Stimulated activated CD8-positive, alpha-beta memory T cell treated with anti-CD3 and anti-CD28 coated beads, Interleukin-2, amount 100 ng/mL, for 48 hours (primary cell): ENCODE measurements around the gene MICAL2.
A peak's percentile ranks its signal among the peaks of the same experiment; 100 is the strongest.

ENCODE experiments used
- DNase-seq, 2 donors: peaks; one replicate each; pipeline ENCODE4 v3.0.0-alpha.2; 2020; ENCODE audit warnings: low read depth in 2 of 2

Gene MICAL2

DNA sequence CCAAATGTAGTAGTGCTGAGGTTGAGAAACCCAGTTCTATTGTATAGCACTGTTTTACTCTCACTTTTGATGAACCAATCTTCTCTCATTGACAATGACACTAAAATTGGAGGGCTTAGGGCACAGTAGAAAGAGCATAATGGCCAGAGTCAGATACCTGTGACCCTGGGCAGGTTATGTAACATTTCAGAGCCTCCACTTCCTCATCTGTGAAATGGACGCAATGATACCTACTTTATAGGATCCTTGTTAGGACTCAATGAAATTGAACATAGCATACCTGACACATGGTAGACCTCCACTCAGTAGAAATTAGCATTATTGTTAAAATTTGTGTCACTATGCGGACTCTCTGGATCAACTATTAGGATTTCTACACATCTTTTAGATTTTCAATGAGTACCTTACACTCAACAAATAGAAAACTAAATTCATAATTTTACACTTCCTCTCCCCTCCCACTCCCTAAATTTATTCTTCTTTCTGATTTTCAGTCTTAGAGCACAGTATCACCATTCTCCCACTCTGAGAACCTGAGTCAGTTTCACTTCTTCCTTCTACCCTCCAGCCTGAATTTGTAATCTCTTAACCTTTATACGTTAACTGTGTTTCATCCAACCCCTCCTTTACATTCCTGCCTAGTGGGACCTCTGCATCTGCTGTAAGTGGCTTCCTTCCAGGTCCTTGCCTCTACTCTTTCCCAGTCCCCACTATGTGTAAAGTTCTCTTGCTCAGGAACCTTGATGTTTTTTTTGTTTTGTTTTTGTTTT is 78.3 kb downstream of the MICAL2 start:
- no peak for DNase-seq

DNA sequence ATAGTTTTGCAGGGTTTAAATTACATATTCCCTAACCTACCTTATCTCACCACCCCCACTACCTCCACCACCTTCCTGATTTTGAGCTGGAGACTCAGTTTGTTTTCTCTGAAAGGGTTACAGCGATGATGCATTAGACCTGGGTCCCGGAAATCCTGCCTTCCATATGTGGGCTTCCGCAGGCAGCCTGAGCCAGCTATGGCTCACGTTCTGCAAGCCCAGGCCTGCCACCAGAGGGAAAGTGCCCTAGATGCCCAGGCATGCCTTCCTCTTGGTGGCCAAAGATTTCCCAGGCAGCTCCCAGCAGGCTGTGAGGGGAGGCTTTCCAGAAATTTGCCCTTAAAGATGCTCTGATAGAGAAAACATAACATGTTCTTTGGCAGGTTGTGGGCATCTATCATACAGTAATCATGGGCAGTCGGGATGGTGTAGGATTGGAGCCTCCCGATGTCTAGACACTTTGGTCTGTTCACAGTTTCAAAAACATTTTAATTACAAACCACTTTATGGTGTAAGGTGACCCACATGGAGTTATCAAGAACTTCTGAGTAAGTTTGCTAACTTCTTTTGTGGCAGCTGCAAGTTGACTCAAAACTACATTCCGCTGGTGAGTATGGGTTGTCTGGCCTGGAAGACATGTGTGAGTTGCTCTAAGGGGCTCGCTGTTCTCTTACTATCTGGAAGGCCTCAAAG is 79.3 kb downstream of the MICAL2 start:
- no peak for DNase-seq

DNA sequence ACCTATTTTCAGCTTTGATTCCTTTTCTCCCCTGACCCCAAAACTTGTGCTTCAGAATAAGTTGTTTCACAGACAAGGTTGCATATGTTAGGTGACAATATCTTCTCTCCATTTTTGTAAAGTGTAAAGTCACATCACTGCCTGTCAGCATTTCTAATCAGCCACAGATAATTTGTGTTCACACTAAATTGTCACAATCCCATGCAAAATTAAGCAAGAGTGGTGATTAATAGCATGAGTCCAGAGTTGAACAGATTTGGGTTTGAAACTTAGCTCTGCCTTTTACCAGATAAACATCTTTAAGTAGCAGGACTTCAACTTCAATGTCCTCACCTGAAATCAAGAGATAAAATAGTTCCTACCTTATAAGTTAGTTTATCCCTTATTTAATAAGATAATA is 80.1 kb downstream of the MICAL2 start:
- no peak for DNase-seq

- DNase-seq, result no peak
These were observed 82.6 kb downstream of the MICAL2 start for GRCh38 chr11:12192794-12193514.

- DNase-seq, result no peak
These were observed 83.3 kb downstream of the MICAL2 start for GRCh38 chr11:12193515-12194336.

DNA sequence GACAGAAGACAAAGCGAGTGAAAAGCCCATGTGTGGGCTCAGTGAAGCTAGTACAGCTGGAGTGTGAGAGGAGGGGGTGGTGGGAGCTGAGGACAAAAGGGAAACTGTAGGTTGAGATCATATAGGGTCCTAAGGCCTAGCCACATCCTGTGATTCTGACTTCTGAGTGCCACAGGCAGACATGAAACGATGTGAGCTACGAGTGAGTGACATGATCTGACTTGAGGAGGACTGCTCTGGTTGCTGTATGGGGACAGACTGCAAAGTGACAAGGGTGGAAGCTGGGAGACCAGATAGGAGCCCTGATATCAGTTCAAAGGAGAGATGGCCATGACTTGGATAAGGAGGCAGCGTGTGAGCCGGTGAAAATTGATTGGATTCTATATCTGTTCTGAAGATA is 85.4 kb downstream of the MICAL2 start:
- no peak for DNase-seq

DNA sequence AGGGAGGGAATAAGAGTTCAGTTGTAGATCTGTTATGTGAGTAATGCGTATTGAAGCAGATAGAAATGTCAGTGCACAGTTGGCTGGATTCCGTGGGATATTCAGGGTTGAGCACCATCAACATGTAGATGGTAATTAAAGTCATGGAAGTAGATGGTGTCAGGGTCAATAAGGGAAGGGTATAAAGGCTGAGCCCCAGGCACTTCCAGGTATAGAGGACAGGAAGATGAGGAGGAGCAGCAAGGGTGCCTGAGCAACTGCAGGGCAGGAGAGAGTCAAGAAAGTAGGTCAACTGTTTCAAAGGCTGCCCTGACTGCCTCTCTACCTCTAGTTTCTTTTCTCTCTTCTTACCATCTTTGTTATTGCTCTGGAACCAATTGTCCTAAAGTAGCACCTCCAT is 85.9 kb downstream of the MICAL2 start:
- no peak for DNase-seq

DNA sequence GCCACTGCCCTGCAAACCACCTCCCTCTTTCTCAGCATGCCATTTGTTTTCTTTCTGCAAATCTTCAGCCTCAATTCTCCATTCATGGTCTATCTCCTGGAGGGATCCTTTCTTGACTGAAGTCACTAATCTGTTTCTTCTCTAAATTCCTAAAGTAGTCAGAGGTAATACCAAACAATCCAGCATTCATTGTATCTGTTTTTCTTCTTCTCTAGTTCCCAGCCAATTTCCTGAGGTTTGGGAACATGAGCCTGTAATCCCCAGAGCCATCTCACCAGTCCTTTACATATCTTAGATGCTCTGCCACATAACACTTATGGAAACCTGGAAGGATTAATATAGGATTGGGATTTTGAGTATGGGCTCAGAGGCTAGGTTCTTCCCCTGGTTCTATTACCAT is 86.5 kb downstream of the MICAL2 start:
- DNase-seq, result no peak

DNA sequence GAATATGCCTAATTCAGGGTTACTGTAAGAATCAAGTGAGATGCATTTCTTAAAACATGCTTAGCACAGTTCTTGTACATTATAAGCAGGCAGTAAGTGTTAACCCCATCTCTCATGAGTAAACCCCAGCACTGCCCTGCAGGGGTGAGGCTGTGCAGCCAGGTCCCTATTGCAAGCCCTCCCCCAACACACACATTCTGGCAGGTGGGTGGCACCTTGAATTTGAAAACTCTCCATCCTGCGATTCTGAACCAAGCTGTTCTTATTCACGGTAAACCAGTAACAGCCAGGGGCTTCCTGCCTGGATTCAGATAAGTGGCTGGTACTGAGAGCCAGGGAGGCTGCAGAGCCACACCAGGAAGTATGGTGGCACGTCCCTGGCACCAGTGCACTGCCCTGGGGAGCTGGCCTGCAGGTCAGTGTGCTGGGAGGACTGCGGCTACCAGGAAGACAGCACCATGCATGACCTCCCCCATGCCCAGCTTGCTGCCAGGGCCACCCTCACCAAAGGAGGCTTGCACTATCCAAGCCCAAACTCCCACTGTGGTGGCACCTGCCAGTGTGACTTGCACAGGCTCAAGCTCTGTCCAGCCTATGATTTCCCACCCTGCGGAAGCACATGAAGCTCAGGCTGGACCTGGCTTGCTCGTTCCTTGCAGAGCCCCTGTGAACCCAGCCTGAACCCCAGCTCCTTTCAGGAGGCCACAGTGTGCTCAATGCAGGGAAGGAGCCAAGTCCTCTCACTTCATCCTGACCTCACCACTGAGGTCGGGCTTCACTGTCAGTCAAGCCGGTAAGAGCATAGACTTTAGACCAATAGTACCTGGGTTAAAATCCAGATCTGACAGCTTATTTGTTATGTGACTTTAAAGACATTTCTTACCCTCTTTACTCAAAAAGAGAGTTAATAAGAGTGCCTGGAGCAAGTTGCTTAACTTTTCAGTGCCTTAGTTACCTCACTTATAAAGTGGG is 88.1 kb downstream of the MICAL2 start:
- DNase-seq, result no peak

- DNase-seq, result no peak
These were observed 89.0 kb downstream of the MICAL2 start for GRCh38 chr11:12199231-12199948.

- no peak for DNase-seq
These were observed 90.0 kb downstream of the MICAL2 start for GRCh38 chr11:12200279-12200990.

GRCh38 chr11:12200991-12201985 is 90.9 kb downstream of the MICAL2 start:
- DNase-seq, result no peak

- DNase-seq, result no peak
These were observed 92.4 kb downstream of the MICAL2 start for GRCh38 chr11:12202661-12203310.

DNA sequence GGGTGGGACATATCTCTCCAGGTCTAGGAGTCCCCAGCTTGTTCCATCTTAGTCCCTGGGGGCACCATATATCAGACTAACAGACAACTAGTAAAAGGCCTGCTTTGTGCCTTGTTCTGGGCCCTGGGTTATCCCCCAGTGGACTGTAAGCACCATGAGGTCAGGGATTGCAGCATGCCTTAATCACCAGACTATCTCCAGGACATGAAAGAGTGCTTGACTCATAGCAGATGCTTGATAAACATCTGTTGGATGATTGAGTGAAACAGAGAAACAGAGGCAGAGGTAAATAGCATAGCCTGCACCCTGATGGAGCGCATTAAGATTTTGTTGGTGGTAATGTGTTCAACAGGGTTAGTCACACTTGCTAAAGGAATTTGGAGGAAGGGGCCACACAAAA is 94.1 kb downstream of the MICAL2 start:
- no peak for DNase-seq

DNA sequence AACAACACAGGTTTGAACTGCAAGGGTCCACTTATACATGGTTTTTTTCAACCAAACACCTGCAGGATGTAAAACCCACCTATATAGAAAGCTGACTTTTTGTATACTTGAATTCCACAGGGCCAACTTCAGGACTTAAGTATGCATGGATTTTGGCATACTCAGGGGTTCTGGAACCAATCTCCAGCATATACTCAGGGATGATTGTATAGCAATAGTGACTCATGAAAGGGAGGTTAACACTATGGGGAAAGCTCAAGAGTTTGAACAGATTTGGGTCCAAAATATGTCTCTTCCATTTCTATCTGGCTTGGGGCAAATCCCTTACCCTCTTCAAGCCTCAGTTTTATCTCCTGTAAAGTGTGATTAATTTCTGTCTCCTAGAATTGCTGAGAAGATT is 94.9 kb downstream of the MICAL2 start:
- no peak for DNase-seq

GRCh38 chr11:12206529-12206928 is 96.1 kb downstream of the MICAL2 start:
- no peak for DNase-seq

DNA sequence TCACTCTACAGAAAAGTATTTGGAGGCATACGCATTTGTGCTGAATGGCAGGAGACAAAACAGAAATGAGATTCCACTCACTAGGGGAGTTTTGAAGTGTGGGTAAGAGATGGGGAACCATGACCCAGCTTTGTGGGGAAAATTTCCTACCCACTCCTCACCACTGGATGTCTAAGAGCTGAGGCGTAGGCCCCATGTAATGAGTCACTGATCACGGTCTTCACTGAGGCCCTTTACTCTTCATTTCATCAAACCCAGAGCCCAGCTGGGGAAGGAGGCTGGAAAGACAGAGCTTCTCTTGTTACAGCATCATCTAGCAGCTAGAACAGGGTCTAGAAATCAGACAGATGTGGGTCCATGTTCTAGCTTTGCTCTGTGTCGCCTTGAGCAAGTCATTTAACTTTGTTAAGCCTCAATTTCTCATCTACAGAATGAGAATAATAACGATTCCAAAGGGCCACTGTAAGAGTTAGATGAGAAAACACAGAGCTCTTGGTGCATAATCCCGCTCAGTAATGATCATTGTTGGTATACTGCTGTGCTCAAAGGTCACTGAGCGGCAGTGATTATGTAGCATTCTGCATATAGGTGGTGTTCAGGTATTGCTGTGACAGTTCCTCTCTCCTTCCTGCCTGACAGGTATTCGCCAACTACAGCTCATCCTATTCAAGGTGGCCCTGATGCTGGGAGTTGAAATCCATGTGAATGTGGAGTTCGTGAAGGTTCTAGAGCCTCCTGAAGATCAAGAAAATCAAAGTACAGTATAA is 97.2 kb downstream of the MICAL2 start:
- peak; percentile 20 to 40 for DNase-seq
